OCI-LY1 (cell line): ENCODE results near the gene AP1G2.

Source experiments
- H2AFZ ChIP-seq: fragments of 200-600 bp; sonication (generic), shearing (Covaris generic); 2 replicates; pipeline ENCODE4 v1.6.0; 2014; ENCODE audit warnings: antibody characterized with exemption, mild to moderate bottlenecking, low read length
- H3F3A ChIP-seq: fragments of 200-600 bp; sonication (generic), shearing (Covaris generic); 2 replicates; pipeline ENCODE4 v1.6.0; 2014; ENCODE audit warnings: mild to moderate bottlenecking, antibody characterized with exemption, low read length, moderate library complexity; ENCODE audit not compliant: insufficient read depth
- H3K27ac ChIP-seq: fragments of 200-600 bp; sonication (generic); 2 replicates; pipeline ENCODE4 v1.5.1; 2014; ENCODE audit warnings: low read length, mixed run types, mild to moderate bottlenecking, low read depth; ENCODE audit not compliant: poor library complexity, severe bottlenecking
- H3K27me3 ChIP-seq: fragments of 200-600 bp; sonication (generic); 2 replicates; pipeline ENCODE4 v1.6.0; 2014; ENCODE audit warnings: antibody characterized with exemption, mild to moderate bottlenecking, low read length, moderate library complexity; ENCODE audit not compliant: insufficient read depth
- H3K36me3 ChIP-seq: fragments of 200-600 bp; sonication (generic); 2 replicates; pipeline ENCODE4 v1.6.1; 2014; ENCODE audit warnings: mild to moderate bottlenecking, antibody characterized with exemption, low read length, moderate library complexity, mixed read lengths; ENCODE audit not compliant: insufficient read depth
- H3K4me1 ChIP-seq: fragments of 200-600 bp; sonication (generic); 2 replicates; pipeline ENCODE4 v1.5.1; 2014; ENCODE audit warnings: mild to moderate bottlenecking, low read length, moderate library complexity; ENCODE audit not compliant: insufficient read depth, severe bottlenecking
- H3K4me2 ChIP-seq: fragments of 200-600 bp; sonication (generic), shearing (Covaris generic); 2 replicates; pipeline ENCODE4 v1.6.1; 2014; ENCODE audit warnings: low read length
- H3K4me3 ChIP-seq: fragments of 200-600 bp; sonication (generic); 2 replicates; pipeline ENCODE4 v1.5.1; 2014; ENCODE audit warnings: low read length, low read depth, mild to moderate bottlenecking, mixed read lengths; ENCODE audit not compliant: poor library complexity, severe bottlenecking
- H3K79me2 ChIP-seq: fragments of 200-600 bp; shearing (Covaris generic); 2 replicates; pipeline ENCODE4 v1.6.1; 2016; ENCODE audit warnings: mixed run types, low read length, mixed read lengths; ENCODE audit not compliant: insufficient read depth
- H3K9ac ChIP-seq: fragments of 200-600 bp; sonication (generic), shearing (Covaris generic); 2 replicates; pipeline ENCODE4 v1.6.1; 2014; ENCODE audit warnings: mild to moderate bottlenecking, low read length, mixed read lengths
- H3K9me2 ChIP-seq: fragments of 200-600 bp; sonication (generic), shearing (Covaris generic); 2 replicates; pipeline ENCODE4 v1.6.1; 2014; ENCODE audit warnings: low read depth, mild to moderate bottlenecking, low read length, mixed read lengths
- H3K9me3 ChIP-seq: fragments of 200-600 bp; shearing (Covaris generic); 2 replicates; pipeline ENCODE4 v1.6.1; 2014; ENCODE audit warnings: low read length, mixed read lengths
- H4K20me1 ChIP-seq: fragments of 200-600 bp; sonication (generic), shearing (Covaris generic); 2 replicates; pipeline ENCODE4 v1.6.0; 2016; ENCODE audit warnings: mild to moderate bottlenecking, low read length; ENCODE audit not compliant: insufficient read depth
- EZH2 ChIP-seq: fragments of 200-600 bp; sonication (generic), shearing (Covaris generic); IDR thresholded peaks from 2 replicates; pipeline ENCODE4 v1.8.0; 2017; ENCODE audit warnings: borderline replicate concordance, mixed run types, mild to moderate bottlenecking, antibody characterized with exemption, low read length, moderate library complexity, mixed read lengths
- TF ChIP-seq, protein P1 (sequence below): fragments of 200-600 bp; sonication (generic), shearing (Covaris generic); IDR thresholded peaks from 2 replicates; pipeline ENCODE4 v1.5.1; 2017; ENCODE audit warnings: mild to moderate bottlenecking, antibody characterized with exemption, low read length, moderate library complexity, mixed read lengths

The AP1G2 gene

DNA sequence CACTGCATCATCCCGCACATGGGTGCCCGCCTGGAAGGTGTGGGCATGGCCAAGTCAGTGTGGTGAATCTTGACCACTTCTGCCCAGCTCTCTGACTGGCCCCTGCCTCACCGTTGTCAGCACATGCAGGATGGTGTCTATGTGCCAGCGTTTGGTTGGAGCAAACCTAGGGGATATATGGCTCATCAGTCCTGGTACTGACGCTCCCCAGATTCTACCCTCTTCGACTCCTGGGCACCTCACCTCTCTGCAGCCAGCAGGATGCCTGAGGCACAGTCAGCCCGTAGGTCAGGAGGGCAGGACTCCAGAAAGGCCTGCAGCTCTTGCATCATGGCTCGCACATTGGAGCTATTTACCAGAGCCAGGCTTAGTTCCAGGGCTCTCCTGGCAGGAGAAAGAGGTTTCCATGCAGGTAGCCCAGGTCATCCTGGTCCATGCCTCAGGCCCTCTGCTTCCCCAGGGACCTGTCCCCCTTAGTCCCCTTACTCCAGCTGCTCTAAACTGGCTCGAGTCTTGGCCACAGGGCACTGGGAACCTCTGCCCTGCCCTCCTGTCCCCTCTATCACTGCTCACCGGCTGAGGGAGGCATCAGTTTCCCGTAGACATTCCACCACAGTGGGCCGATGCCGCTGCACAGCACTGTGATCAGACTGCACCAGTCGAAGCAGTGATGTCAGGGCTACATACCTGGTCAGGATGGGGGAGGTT is 4.0 kb downstream of the AP1G2 start:
- no peaks in the 10 kb centered on the region for H3K27me3 ChIP-seq
- H3K27ac ChIP-seq, result no peak overlapping the region
- TF ChIP-seq EZH2, result no peak
- TF ChIP-seq, protein P1, sequence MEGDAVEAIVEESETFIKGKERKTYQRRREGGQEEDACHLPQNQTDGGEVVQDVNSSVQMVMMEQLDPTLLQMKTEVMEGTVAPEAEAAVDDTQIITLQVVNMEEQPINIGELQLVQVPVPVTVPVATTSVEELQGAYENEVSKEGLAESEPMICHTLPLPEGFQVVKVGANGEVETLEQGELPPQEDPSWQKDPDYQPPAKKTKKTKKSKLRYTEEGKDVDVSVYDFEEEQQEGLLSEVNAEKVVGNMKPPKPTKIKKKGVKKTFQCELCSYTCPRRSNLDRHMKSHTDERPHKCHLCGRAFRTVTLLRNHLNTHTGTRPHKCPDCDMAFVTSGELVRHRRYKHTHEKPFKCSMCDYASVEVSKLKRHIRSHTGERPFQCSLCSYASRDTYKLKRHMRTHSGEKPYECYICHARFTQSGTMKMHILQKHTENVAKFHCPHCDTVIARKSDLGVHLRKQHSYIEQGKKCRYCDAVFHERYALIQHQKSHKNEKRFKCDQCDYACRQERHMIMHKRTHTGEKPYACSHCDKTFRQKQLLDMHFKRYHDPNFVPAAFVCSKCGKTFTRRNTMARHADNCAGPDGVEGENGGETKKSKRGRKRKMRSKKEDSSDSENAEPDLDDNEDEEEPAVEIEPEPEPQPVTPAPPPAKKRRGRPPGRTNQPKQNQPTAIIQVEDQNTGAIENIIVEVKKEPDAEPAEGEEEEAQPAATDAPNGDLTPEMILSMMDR, result no peak
- no peaks in the 10 kb centered on the region for H4K20me1 ChIP-seq
- no peaks in the 10 kb centered on the region for H3F3A ChIP-seq
- H3K4me1 ChIP-seq, result peaks cover 23% of the 10 kb centered on the region
- no peak overlapping the region for H2AFZ ChIP-seq
- no peak overlapping the region for H3K9ac ChIP-seq
- peaks cover 59% of the 10 kb centered on the region; the same call in 1 of the 2 replicates for H3K36me3 ChIP-seq
- no peak overlapping the region for H3K4me3 ChIP-seq
- H3K4me2 ChIP-seq, result no peak overlapping the region
- H3K9me2 ChIP-seq, result no peaks in the 10 kb centered on the region
- H3K9me3 ChIP-seq, result no peaks in the 10 kb centered on the region
- no peaks in the 10 kb centered on the region for H3K79me2 ChIP-seq

DNA sequence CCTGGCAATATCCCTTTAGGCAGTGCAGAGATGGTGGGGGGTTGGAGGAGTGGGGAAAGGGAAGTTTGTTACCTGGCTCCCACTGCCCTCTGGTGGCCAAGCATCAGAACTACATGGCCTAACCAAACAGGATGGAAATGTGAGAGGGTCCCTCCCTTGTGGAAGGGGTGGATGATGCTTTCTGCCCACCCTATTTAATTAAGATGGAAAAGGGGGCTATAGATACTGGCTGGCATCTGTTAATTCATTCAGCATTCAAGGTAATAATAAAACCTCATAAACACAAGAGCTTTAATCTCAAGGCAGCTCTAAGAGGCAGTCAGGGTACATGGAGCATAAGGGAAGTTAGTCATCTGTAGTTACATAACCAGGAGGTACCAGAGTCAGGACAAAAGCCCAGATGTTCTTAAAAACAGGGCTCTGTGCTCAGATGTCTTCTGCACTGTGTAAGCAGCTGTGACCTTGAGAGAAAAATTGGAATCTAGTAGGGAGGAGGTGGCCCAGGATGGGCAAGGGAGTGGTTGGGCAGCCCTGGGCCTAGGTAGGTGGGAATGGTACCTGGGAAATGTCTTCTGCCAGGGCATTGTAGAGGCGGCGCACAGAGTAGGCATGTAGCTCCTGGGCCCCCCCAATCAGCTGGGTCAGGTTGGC is 4.6 kb downstream of the AP1G2 start:
- Histone ChIP-seq H3K9me2 (no peaks in the 10 kb centered on the region), H3K79me2 (no peaks in the 10 kb centered on the region), H3K4me2 (no peak overlapping the region), H3K36me3 (peaks cover 59% of the 10 kb centered on the region; the same call in 1 of the 2 replicates), H3K4me3 (no peak overlapping the region), H3K9ac (no peak overlapping the region), H4K20me1 (no peaks in the 10 kb centered on the region), H3K4me1 (peaks cover 24% of the 10 kb centered on the region), H3F3A (no peaks in the 10 kb centered on the region), H2AFZ (no peak overlapping the region), H3K9me3 (no peaks in the 10 kb centered on the region), H3K27me3 (no peaks in the 10 kb centered on the region), H3K27ac (no peak overlapping the region)
- TF ChIP-seq EZH2, result no peak
- TF ChIP-seq, protein P1, result peak; percentile 86

DNA sequence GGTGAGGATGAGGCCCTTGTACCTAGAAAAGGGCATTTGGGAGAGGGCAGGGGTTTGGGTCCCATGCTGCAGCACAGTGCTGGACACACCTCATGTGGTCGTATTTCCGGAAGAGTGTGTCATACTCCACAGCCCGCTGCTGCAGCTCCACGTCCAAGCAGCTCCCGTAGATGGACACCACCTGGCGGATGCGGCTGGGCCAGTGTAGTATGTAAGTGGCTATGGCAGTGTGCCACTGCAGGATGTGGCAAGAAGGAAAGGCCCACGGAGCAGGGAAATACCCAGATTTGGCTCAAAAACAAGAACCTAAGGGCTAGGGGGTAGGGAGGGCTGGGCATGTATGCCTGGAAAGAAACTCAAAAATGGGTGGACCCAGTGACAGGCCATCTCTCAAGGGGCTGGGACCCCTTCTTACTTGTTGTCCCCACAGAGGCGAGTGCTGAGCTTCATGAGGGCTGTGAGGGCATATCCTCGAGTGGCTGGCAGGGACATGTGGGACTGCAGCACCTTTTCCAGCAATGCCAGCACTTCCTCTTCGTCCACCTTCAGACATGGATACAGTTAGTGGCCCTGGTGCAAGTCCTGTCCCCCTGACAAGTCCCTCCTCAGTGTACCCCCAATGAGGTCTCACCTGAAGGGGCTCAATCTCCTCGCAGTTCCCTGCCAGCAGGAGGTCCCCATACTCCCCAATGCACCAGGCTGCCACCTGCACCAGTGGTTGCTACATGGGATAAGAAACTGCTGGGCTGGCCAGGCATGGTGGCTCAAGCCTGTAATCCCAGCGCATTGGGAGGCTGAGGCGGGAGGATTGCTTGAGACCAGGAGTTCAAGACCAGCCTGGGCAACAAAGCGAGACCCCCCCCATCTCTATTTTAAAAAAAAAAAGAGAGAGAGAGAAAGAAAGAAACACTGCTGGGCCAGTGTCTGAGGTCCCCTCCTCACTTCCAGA is 5.4 kb downstream of the AP1G2 start:
- Histone ChIP-seq H3K79me2 (no peaks in the 10 kb centered on the region), H3K36me3 (peaks cover 59% of the 10 kb centered on the region; the same call in 1 of the 2 replicates), H3K4me2 (no peak overlapping the region), H3K4me1 (peaks cover 28% of the 10 kb centered on the region), H3K9ac (no peak overlapping the region), H3F3A (no peaks in the 10 kb centered on the region), H2AFZ (no peak overlapping the region), H3K9me3 (no peaks in the 10 kb centered on the region), H3K9me2 (no peaks in the 10 kb centered on the region), H3K4me3 (no peak overlapping the region), H3K27ac (no peak overlapping the region), H4K20me1 (no peaks in the 10 kb centered on the region), H3K27me3 (no peaks in the 10 kb centered on the region)
- TF ChIP-seq, protein P1, result no peak
- TF ChIP-seq EZH2, result no peak
